Spleen (tissue), 7 donors: ENCODE data around the gene REG4.

Experiments
- POLR2A ChIP-seq, 3 donors: fragments of 450-650 bp; IDR thresholded peaks; one replicate each; pipeline ENCODE4 v1.5.1; 2017; ENCODE audit warnings: antibody characterized with exemption in 3 of 3, mild to moderate bottlenecking in 1 of 3
- TF ChIP-seq, protein P1 (sequence below), 11 experiments: fragments of 200-600 bp in 7 of 11; fragments of 450-650 bp in 4 of 11; sonication (generic) in 4 of 11; IDR thresholded peaks in 8 of 11; conservative IDR thresholded peaks in 3 of 11; 1 replicate in 7 of 11; 2 replicates in 4 of 11; pipeline versions ENCODE4 v1.4.0 to v1.8.0; 2016 to 2021; ENCODE audit warnings: antibody characterized with exemption in 11 of 11, inconsistent platforms in 4 of 11, mild to moderate bottlenecking in 1 of 11
- donor health status: DM: no; HTN: no; CAD: no; lungs with moderate emphysema.
- donor health status: DM: no; HTN: no; CAD: no.
- donor health status: DM: no; HTN: no; CAD: no.

DNA sequence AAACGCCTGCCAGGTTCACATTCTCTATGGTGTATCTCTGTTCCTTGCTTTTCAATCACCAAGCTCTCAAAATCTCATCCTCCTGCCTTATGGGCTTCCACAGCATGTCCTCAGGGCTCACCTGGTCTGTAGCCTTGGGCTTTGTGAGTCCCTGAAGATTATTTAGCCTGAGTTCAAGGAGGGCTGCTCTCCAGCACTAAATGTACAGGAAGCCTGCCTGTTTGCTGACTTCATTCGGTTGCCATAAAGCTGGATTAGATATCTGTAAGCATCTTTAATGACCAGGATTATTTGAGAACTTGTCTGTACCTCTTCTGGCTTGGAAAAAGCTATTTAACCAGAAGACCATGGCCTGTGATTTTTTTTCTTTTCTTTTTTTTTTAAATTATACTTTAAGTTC lies 6.9 kb upstream of the REG4 start:
- TF ChIP-seq, protein P1, sequence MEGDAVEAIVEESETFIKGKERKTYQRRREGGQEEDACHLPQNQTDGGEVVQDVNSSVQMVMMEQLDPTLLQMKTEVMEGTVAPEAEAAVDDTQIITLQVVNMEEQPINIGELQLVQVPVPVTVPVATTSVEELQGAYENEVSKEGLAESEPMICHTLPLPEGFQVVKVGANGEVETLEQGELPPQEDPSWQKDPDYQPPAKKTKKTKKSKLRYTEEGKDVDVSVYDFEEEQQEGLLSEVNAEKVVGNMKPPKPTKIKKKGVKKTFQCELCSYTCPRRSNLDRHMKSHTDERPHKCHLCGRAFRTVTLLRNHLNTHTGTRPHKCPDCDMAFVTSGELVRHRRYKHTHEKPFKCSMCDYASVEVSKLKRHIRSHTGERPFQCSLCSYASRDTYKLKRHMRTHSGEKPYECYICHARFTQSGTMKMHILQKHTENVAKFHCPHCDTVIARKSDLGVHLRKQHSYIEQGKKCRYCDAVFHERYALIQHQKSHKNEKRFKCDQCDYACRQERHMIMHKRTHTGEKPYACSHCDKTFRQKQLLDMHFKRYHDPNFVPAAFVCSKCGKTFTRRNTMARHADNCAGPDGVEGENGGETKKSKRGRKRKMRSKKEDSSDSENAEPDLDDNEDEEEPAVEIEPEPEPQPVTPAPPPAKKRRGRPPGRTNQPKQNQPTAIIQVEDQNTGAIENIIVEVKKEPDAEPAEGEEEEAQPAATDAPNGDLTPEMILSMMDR (IDR thresholded peaks at IDR 0.05 in 8 of 11, conservative IDR thresholded peaks at IDR 0.05 in 3 of 11): no peak
- no peak for TF ChIP-seq POLR2A (IDR thresholded peaks at IDR 0.05)
